Measurements from ENCODE around the gene SLC35D2. TPM values are rescaled to one million over a fixed set of nuclear protein-coding genes. Genes with fewer than 3 reads are reported as not detected.

The SLC35D2 gene
- total and polyA plus RNA-seq, 8 donors = 24.1 to 33.4 (median 29.3) TPM

- peaks cover 8 to 32% of the 10 kb centered on the region in 2 donors for H3K4me1 ChIP-seq
- TF ChIP-seq CTCF (IDR thresholded peaks at IDR 0.05) = no peak
- H3K27ac ChIP-seq = no peak overlapping the region
- ATAC-seq (no peak), DNase-seq (no peak)
- intact Hi-C loops (cut with DNase I) = no loop called here
- H3K36me3 ChIP-seq = no peaks in the 10 kb centered on the region
- no peaks in the 10 kb centered on the region for H3K27me3 ChIP-seq
- no peak overlapping the region for H3K4me3 ChIP-seq
- no peaks in the 10 kb centered on the region for H3K9me3 ChIP-seq
Observed at GRCh38 chr9:96412174-96412913, 28.8 kb upstream of the SLC35D2 start.

- no peak for DNase-seq
- intact Hi-C loops (cut with DNase I) = no loop called here
- Histone ChIP-seq H3K4me3 (no peak overlapping the region), H3K27me3 (no peaks in the 10 kb centered on the region), H3K4me1 (peaks cover 1 to 24% of the 10 kb centered on the region in 2 donors), H3K9me3 (no peaks in the 10 kb centered on the region), H3K27ac (no peak overlapping the region), H3K36me3 (no peaks in the 10 kb centered on the region)
- TF ChIP-seq CTCF (IDR thresholded peaks at IDR 0.05) = no peak
- no peak for ATAC-seq
Observed at GRCh38 chr9:96411129-96411838, 27.8 kb upstream of the SLC35D2 start.

DNA sequence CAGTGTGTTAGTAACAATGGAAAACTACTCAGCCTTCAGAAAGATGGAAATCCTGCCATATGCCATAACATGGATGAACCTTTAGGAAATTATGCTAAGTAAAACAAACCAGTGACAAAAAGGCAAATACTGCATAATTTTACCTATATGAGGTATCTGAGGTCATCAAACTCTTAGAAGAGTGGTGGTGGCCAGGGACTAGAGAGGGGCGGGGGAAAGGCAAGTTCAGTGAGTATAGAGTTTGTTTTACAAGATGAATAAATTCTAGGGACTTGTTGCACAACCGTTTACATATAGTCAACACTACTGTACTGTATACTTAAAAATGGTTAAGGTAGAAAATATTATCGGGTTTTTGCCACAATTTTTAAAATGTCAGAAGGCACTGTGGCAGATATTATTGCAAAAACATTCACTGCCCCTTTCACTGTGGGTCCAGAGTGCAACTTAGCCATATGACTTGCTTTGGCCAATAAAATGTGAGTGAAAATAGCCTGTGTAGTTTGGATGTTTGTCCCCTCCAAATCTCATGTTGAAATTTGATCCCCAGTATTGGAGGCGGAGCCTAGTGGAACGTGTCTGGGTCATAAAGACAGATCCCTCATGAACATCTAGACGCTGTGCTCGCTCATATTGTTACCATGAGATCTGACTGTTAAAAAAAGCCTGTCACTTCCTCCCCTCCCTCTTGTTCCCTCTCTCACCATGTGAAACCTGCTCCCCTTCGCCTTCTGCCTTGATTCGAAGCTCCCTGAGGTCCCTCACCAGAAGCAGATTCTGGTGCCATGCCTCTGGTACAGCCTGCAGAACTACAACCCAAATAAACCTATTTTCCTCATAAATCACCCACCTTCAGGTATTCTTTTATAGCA is 25.1 kb upstream of the SLC35D2 start:
- no peaks in the 10 kb centered on the region for H3K9me3 ChIP-seq
- H3K4me3 ChIP-seq = no peak overlapping the region
- DNase-seq (no peak), ATAC-seq (no peak)
- peaks cover 0 to 13% of the 10 kb centered on the region in 2 donors for H3K4me1 ChIP-seq
- TF ChIP-seq CTCF (IDR thresholded peaks at IDR 0.05) = no peak
- no peaks in the 10 kb centered on the region for H3K27me3 ChIP-seq
- no peaks in the 10 kb centered on the region for H3K36me3 ChIP-seq
- H3K27ac ChIP-seq = no peak overlapping the region
- intact Hi-C loops (cut with DNase I) = no loop called here

DNA sequence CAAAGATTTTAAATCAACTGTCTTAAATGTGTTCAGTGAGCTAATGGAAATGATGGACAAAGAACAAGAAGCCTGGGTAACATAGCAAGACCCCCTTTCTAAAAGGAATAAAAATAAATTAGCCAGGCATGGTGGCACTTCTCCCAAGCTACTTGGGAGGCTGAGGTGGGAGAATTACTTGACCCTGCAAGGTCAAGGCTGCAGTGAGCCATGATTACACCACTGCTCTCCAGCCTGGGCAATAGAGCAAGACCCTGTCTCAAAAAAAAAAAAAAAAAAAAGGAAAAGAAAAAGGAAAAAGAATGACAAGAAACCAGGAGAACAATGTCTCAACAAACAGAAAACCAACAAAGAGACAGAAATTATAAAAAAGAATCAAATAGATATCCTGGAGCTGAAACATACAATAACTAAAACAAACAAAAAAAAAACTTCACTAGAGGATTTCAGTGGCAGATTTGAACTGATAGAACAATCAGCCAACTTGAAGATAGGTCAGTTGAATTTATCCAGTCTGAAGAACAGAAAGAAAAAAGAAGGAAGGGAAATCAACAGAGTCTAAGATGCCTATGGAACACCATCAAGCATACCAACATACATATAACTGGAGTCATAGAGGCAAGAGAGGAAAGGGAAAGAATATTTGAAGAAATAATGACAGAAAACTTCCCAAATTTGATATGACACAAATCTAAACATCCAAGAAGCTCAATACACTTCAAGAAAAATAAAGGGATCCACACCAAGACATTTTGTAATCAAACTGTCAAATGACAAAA is 16.8 kb upstream of the SLC35D2 start:
- intact Hi-C loops (cut with DNase I) = no loop called here
- no peaks in the 10 kb centered on the region for H3K27me3 ChIP-seq
- ATAC-seq = no peak

More for the DNA sequence above, 16.8 kb upstream of the SLC35D2 start:
- Histone ChIP-seq H3K4me1 (no peaks in the 10 kb centered on the region), H3K36me3 (no peaks in the 10 kb centered on the region), H3K9me3 (peaks cover 0 to 9% of the 10 kb centered on the region in 2 donors), H3K27ac (no peak overlapping the region), H3K4me3 (no peak overlapping the region)
- no peak for TF ChIP-seq CTCF (IDR thresholded peaks at IDR 0.05)
- no peak for DNase-seq

Data from left lung (tissue), 10 donors.